HG02938 (cell line): ENCODE data around the gene ASB10.

Source experiments
- ATAC-seq: cut with Tn5 transposase; IDR thresholded peaks from one replicate; pipeline ENCODE4 v1.9.1; 2021; ENCODE audit warnings: mild to moderate bottlenecking, moderate library complexity; ENCODE audit not compliant: unreplicated experiment

The ASB10 gene

GRCh38 chr7:151138153-151138851 lies 48.7 kb downstream of the ASB10 start:
- ATAC-seq = no peak

GRCh38 chr7:151137791-151138152 lies 49.3 kb downstream of the ASB10 start:
- no peak for ATAC-seq

GRCh38 chr7:151137076-151137675 lies 49.9 kb downstream of the ASB10 start:
- ATAC-seq = no peak

- ATAC-seq = no peak
Measured at GRCh38 chr7:151135866-151136843, 50.9 kb downstream of the ASB10 start.

- no peak for ATAC-seq
Measured at GRCh38 chr7:151135525-151135845, 51.6 kb downstream of the ASB10 start.

- ATAC-seq = no peak
Measured at GRCh38 chr7:151134743-151135524, 52.1 kb downstream of the ASB10 start.

GRCh38 chr7:151133986-151134742 lies 52.9 kb downstream of the ASB10 start:
- ATAC-seq = no peak

GRCh38 chr7:151133266-151133985 lies 53.6 kb downstream of the ASB10 start:
- ATAC-seq = no peak

GRCh38 chr7:151132461-151133205 lies 54.4 kb downstream of the ASB10 start:
- no peak for ATAC-seq

- no peak for ATAC-seq
Measured at GRCh38 chr7:151131592-151132293, 55.3 kb downstream of the ASB10 start.

GRCh38 chr7:151131224-151131591 lies 55.8 kb downstream of the ASB10 start:
- ATAC-seq = no peak

GRCh38 chr7:151130741-151131157 lies 56.3 kb downstream of the ASB10 start:
- no peak for ATAC-seq

GRCh38 chr7:151129960-151130591 lies 57.0 kb downstream of the ASB10 start:
- no peak for ATAC-seq

GRCh38 chr7:151129117-151129959 lies 57.7 kb downstream of the ASB10 start:
- ATAC-seq = no peak

GRCh38 chr7:151128716-151129115 lies 58.3 kb downstream of the ASB10 start:
- no peak for ATAC-seq

- ATAC-seq = no peak
Measured at GRCh38 chr7:151128144-151128543, 58.9 kb downstream of the ASB10 start.
